ENCODE data around the gene HNRNPA2B1. TPM values are rescaled to one million over a fixed set of nuclear protein-coding genes. Genes with fewer than 3 reads are reported as not detected.

HNRNPA2B1 gene
- total and polyA plus RNA-seq, 12 donors: 98.1 to 1,201 (median 378) TPM

GRCh38 chr7:26162431-26162830, 38.1 kb downstream of the HNRNPA2B1 start:
- no peak for DNase-seq
- H3K36me3 ChIP-seq (replicated peaks in 1 of 2): no peaks in the 10 kb centered on the region
- 67 to 84% (median 81%) methylated on average over 2 of the region's 2 CpGs for WGBS, 4 donors
- intact Hi-C loops (cut with DNase I): no loop called here
- no peaks in the 10 kb centered on the region for H3K4me1 ChIP-seq (replicated peaks in 1 of 2)
- H3K4me3 ChIP-seq: no peak overlapping the region
- H3K27me3 ChIP-seq: no peaks in the 10 kb centered on the region
- no peak overlapping the region for H3K27ac ChIP-seq
- H3K9me3 ChIP-seq (replicated peaks in 1 of 3): no peaks in the 10 kb centered on the region
- TF ChIP-seq POLR2A (IDR thresholded peaks at IDR 0.05) (no peak), CTCF (IDR thresholded peaks at IDR 0.05) (no peak)

DNA sequence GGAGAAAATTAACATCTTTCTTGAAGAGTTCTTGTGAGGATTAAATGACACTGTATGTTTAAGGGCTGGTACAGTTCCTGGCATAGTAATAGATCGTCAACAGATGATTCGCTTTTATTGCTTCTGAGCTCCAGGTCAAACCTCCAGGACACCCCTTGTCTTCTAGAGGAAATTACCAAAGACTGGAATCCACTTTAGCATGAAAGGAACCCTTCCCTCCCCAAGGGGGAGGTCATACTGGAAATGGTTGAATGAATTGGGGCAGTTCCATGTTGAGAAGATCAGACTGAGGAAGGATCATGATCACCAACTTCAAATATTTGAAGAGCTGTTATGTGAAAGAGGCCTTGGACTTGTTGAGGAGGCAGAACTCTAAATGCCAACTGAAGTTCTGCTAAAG, 39.6 kb downstream of the HNRNPA2B1 start:
- Histone ChIP-seq H3K9me3 (replicated peaks in 1 of 3) (no peaks in the 10 kb centered on the region), H3K36me3 (replicated peaks in 1 of 2) (no peaks in the 10 kb centered on the region), H3K4me1 (replicated peaks in 1 of 2) (no peaks in the 10 kb centered on the region), H3K27me3 (no peaks in the 10 kb centered on the region), H3K4me3 (no peak overlapping the region), H3K27ac (no peak overlapping the region)
- no peak for TF ChIP-seq CTCF (IDR thresholded peaks at IDR 0.05)
- no peak for TF ChIP-seq POLR2A (IDR thresholded peaks at IDR 0.05)
- intact Hi-C loops (cut with DNase I): no loop called here
- 91 to 100% (median 96%) methylated on average over 2 of the region's 2 CpGs for WGBS, 4 donors
- no peak for DNase-seq

DNA sequence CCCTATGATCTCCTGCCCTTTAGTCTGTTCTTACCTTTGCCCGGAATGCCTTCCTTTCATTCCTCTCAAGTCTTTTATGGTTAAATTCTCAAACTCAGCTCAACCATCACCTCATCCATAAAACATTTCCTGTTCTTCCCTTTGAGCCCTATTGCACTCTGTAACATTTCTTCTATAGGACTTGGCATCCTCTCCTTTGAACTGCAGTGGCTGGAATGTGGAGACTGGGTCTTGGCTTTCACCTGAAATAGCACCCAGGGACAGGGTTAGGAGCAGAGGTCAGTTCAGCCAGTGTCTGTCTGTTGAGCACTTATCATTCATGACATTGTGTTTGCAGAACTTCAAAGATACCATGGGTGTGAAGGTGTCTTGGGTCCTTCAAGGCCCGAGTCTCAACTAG, 41.3 kb downstream of the HNRNPA2B1 start:
- H3K4me1 ChIP-seq (replicated peaks in 1 of 2): no peaks in the 10 kb centered on the region
- no peak for DNase-seq
- no peak overlapping the region for H3K27ac ChIP-seq
- H3K4me3 ChIP-seq: no peak overlapping the region
- no peaks in the 10 kb centered on the region for H3K9me3 ChIP-seq (replicated peaks in 1 of 3)
- 57 to 70% (median 62%) methylated on average over 2 of the region's 2 CpGs for WGBS, 4 donors
- intact Hi-C loops (cut with DNase I): no loop called here
- no peaks in the 10 kb centered on the region for H3K36me3 ChIP-seq (replicated peaks in 1 of 2)
- H3K27me3 ChIP-seq: no peaks in the 10 kb centered on the region
- no peak for TF ChIP-seq CTCF (IDR thresholded peaks at IDR 0.05)
- TF ChIP-seq POLR2A (IDR thresholded peaks at IDR 0.05): no peak

DNA sequence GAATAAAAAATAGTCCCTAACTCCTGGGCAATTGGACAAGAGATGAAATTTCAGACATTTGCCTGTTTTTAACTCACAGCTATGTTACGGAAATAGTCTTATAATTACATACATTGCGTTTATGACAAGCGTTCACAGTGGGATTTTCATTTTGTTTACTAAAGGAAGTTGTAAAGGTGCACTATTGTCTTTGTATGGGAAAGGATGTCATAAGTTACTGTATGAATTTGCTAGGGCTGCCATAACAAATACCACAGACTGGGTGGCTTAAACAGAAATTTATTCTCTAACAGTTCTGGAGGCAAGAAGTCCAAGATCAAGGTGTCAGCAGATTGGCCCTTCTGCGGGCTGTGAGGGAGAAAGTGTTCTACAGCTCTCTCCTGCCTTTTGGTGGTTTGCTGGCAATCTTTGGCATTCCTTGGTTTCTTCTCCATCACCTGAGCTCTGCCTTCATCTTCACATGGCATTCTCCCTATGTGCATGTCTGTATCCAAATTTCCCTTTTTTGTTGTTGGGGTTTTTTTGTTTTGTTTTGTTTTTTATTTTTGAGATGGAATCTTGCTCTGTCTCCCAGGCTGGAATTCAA, 42.9 kb downstream of the HNRNPA2B1 start:
- no peaks in the 10 kb centered on the region for H3K36me3 ChIP-seq (replicated peaks in 1 of 2)
- intact Hi-C loops (cut with DNase I): no loop called here
- 79 to 89% (median 85%) methylated on average over 4 of the region's 4 CpGs for WGBS, 4 donors

More for the DNA sequence above, 42.9 kb downstream of the HNRNPA2B1 start:
- H3K27me3 ChIP-seq: peaks cover 12% of the 10 kb centered on the region
- H3K27ac ChIP-seq: no peak overlapping the region
- DNase-seq: no peak
- no peak overlapping the region for H3K4me3 ChIP-seq
- H3K9me3 ChIP-seq (replicated peaks in 1 of 3): no peaks in the 10 kb centered on the region
- peaks cover 0 to 1% of the 10 kb centered on the region in 2 donors for H3K4me1 ChIP-seq (replicated peaks in 1 of 2)
- TF ChIP-seq CTCF (IDR thresholded peaks at IDR 0.05): no peak
- no peak for TF ChIP-seq POLR2A (IDR thresholded peaks at IDR 0.05)
